Keratinocyte (primary cell): ENCODE results near the gene GRM1. TPM values are rescaled to one million over a fixed set of nuclear protein-coding genes. Genes with fewer than 3 reads are reported as not detected.

Experiments
- DNase-seq: peaks from one replicate; pipeline ENCODE4 v3.0.0-alpha.2; 2011; ENCODE audit warnings: low read depth, missing footprints, low spot score
- FAIRE-seq: peaks from 2 replicates; lab custom pipeline; 2011; peaks lifted over from hg19 to GRCh38; lab: Jason Lieb, UNC
- H2AFZ ChIP-seq: 2 replicates; pipeline ENCODE4 v1.6.0; 2012; ENCODE audit warnings: low read length, control low read depth, inconsistent platforms; ENCODE audit not compliant: control insufficient read depth
- H3K27ac ChIP-seq: 2 replicates; pipeline ENCODE4 v1.5.1; 2011; ENCODE audit warnings: low read length; ENCODE audit not compliant: control insufficient read depth, insufficient read depth
- H3K27me3 ChIP-seq: 3 replicates; pipeline ENCODE4 v1.6.0; 2011; ENCODE audit warnings: low read length; ENCODE audit not compliant: control insufficient read depth, insufficient read depth; ENCODE audit errors: extremely low read depth
- H3K36me3 ChIP-seq, 2 experiments: 2 replicates in 1 of 2; 3 replicates in 1 of 2; pipeline ENCODE4 v1.5.1; 2011; ENCODE audit warnings: low read length in 2 of 2, mild to moderate bottlenecking in 1 of 2; ENCODE audit not compliant: control insufficient read depth in 2 of 2, insufficient read depth in 2 of 2; ENCODE audit errors: extremely low read depth in 1 of 2
- H3K4me1 ChIP-seq: 3 replicates; pipeline ENCODE4 v1.5.1; 2011; ENCODE audit warnings: low read length; ENCODE audit not compliant: control insufficient read depth, insufficient read depth; ENCODE audit errors: extremely low read depth
- H3K4me2 ChIP-seq: 3 replicates; pipeline ENCODE4 v1.6.0; 2011; ENCODE audit warnings: low read depth, low read length; ENCODE audit not compliant: control insufficient read depth, insufficient read depth; ENCODE audit errors: extremely low read depth
- H3K4me3 ChIP-seq, 3 experiments: fragments of 200-600 bp in 1 of 3; sonication (generic) in 1 of 3; 2 replicates in 2 of 3; 3 replicates in 1 of 3; pipeline ENCODE4 v1.5.1; 2011 to 2016; ENCODE audit warnings: low read length in 3 of 3, mild to moderate bottlenecking in 3 of 3, control low read depth in 2 of 3, inconsistent platforms in 1 of 3, low read depth in 1 of 3, mixed read lengths in 1 of 3, mixed run types in 1 of 3, moderate library complexity in 1 of 3; ENCODE audit not compliant: control insufficient read depth in 2 of 3, insufficient read depth in 2 of 3; ENCODE audit errors: extremely low read depth in 1 of 3
- H3K79me2 ChIP-seq: 2 replicates; pipeline ENCODE4 v1.6.0; 2012; ENCODE audit warnings: low read length; ENCODE audit not compliant: control insufficient read depth, insufficient read depth
- H3K9ac ChIP-seq: 3 replicates; pipeline ENCODE4 v1.6.0; 2011; ENCODE audit warnings: low read length; ENCODE audit not compliant: control insufficient read depth, insufficient read depth; ENCODE audit errors: extremely low read depth
- H3K9me1 ChIP-seq: 3 replicates; pipeline ENCODE4 v1.6.0; 2011; ENCODE audit warnings: low read length; ENCODE audit not compliant: control insufficient read depth, insufficient read depth; ENCODE audit errors: extremely low read depth
- H3K9me3 ChIP-seq: 2 replicates; pipeline ENCODE4 v1.5.1; 2012; ENCODE audit warnings: low read depth, low read length; ENCODE audit not compliant: control insufficient read depth
- H4K20me1 ChIP-seq: 3 replicates; pipeline ENCODE4 v1.6.0; 2011; ENCODE audit warnings: low read length; ENCODE audit not compliant: control insufficient read depth, insufficient read depth; ENCODE audit errors: extremely low read depth
- EZH2 ChIP-seq: IDR thresholded peaks from one replicate; pipeline ENCODE4 v1.6.1; 2012; ENCODE audit warnings: inconsistent platforms, mild to moderate bottlenecking, low read length, moderate library complexity
- dilution Hi-C: fragments of 300-500 bp; cut with MboI; formaldehyde crosslinking; loops from one replicate; pipeline ENCODE4 v1.7.0; 2020; ENCODE audit warnings: low sequenced_read_pairs; ENCODE audit not compliant: extremely low pct_ligation_motif_present
- polyA plus RNA-seq, 5 experiments: library from polyadenylated mRNA; depleted of rRNA in 3 of 5; stranded (reverse) in 3 of 5; stranded (forward) in 1 of 5; unstranded in 1 of 5; fragments of >200 nt; gene quantifications; 1 replicate in 1 of 5; 2 replicates in 3 of 5; 3 replicates in 1 of 5; pipeline versions ENCODE4 v1.2.1 to v1.2.3, GENCODE V29; 2011 to 2012; ENCODE audit warnings: missing spikeins in 2 of 5, low read depth in 1 of 5, low replicate concordance in 1 of 5
- TF ChIP-seq, protein P1 (sequence below), 3 experiments: IDR thresholded peaks in 1 of 3; conservative IDR thresholded peaks in 1 of 3; optimal IDR thresholded peaks in 1 of 3; 2 replicates in 2 of 3; 3 replicates in 1 of 3; pipeline versions ENCODE3 to v1.5.1; 2011; ENCODE audit warnings: low read length in 3 of 3, mild to moderate bottlenecking in 3 of 3, moderate library complexity in 2 of 3, control low read depth in 1 of 3, inconsistent platforms in 1 of 3; ENCODE audit not compliant: insufficient read depth in 2 of 3; ENCODE audit errors: extremely low read depth in 1 of 3

Gene GRM1
- polyA plus RNA-seq, 1 donor (not counting 4 experiments of a cell fraction or from before 2014, with no cell fraction given), result not detected

DNA sequence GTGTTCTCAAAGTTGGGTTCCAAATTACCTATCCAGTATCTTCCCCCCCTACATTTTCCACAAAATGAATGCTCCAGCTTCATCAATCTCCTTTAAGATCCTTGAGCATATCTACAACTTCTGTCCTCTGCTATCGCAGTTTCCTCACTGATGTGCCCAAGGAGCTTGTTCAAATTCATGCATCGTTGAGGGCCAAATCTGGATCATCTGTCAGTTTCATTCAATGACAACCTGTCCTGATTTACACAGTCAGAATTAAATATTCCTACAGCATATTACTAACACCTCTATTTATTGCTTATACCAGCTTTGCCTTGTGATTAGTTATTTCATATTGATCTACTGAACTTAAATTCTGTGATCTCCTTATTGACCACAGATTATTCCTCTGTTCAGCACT, 68.7 kb downstream of the GRM1 start:
- Histone ChIP-seq H3K36me3 (no peaks in the 10 kb centered on the region), H2AFZ (no peak overlapping the region), H4K20me1 (no peaks in the 10 kb centered on the region), H3K9me3 (no peaks in the 10 kb centered on the region), H3K9me1 (no peaks in the 10 kb centered on the region), H3K79me2 (no peaks in the 10 kb centered on the region), H3K9ac (no peak overlapping the region), H3K27ac (no peak overlapping the region), H3K4me3 (no peak overlapping the region), H3K4me1 (no peaks in the 10 kb centered on the region), H3K4me2 (no peak overlapping the region), H3K27me3 (no peaks in the 10 kb centered on the region)
- no peak for FAIRE-seq
- no peak for DNase-seq
- dilution Hi-C loops, result no loop called here
- TF ChIP-seq, protein P1, sequence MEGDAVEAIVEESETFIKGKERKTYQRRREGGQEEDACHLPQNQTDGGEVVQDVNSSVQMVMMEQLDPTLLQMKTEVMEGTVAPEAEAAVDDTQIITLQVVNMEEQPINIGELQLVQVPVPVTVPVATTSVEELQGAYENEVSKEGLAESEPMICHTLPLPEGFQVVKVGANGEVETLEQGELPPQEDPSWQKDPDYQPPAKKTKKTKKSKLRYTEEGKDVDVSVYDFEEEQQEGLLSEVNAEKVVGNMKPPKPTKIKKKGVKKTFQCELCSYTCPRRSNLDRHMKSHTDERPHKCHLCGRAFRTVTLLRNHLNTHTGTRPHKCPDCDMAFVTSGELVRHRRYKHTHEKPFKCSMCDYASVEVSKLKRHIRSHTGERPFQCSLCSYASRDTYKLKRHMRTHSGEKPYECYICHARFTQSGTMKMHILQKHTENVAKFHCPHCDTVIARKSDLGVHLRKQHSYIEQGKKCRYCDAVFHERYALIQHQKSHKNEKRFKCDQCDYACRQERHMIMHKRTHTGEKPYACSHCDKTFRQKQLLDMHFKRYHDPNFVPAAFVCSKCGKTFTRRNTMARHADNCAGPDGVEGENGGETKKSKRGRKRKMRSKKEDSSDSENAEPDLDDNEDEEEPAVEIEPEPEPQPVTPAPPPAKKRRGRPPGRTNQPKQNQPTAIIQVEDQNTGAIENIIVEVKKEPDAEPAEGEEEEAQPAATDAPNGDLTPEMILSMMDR (optimal IDR thresholded peaks at IDR 0.05 in 1 of 3, IDR thresholded peaks at IDR 0.05 in 1 of 3, conservative IDR thresholded peaks at IDR 0.05 in 1 of 3; ENCODE audit: extremely low read depth in 1 of 3, insufficient read depth in 2 of 3, low read length in 3 of 3), result no peak
- no peak for TF ChIP-seq EZH2

DNA sequence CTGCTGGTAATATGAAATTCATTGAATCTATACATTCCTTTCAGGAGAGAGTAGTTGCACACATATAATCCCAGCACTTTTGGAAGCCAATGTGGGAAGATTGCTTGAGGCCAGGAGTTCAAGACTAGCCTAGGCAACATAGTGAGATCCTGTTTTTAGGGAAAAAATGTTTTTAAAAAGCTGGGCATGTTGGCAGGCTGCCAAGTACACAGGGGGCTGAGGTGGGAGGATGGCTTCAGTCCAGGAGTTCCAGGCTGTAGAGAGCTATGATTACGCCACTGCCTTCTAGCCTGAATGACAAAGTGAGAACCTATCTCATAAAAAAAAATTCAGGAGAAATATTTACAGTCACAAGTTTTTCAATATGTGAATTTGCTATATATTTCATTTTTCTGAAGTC, 71.9 kb downstream of the GRM1 start:
- FAIRE-seq (no peak), DNase-seq (no peak)
- no peaks in the 10 kb centered on the region for H3K79me2 ChIP-seq
- no peak overlapping the region for H3K4me3 ChIP-seq
- H3K9me1 ChIP-seq, result no peaks in the 10 kb centered on the region
- H3K27ac ChIP-seq, result no peak overlapping the region
- H3K9ac ChIP-seq, result no peak overlapping the region
- no peaks in the 10 kb centered on the region for H3K9me3 ChIP-seq
- no peaks in the 10 kb centered on the region for H3K4me1 ChIP-seq
- H4K20me1 ChIP-seq, result no peaks in the 10 kb centered on the region
- dilution Hi-C loops, result no loop called here
- no peaks in the 10 kb centered on the region for H3K36me3 ChIP-seq
- no peak overlapping the region for H2AFZ ChIP-seq
- H3K4me2 ChIP-seq, result no peak overlapping the region
- no peaks in the 10 kb centered on the region for H3K27me3 ChIP-seq
- TF ChIP-seq EZH2, result no peak
- TF ChIP-seq, protein P1 (optimal IDR thresholded peaks at IDR 0.05 in 1 of 3, IDR thresholded peaks at IDR 0.05 in 1 of 3, conservative IDR thresholded peaks at IDR 0.05 in 1 of 3; ENCODE audit: extremely low read depth in 1 of 3, insufficient read depth in 2 of 3, low read length in 3 of 3), result no peak
